ENCODE measurements around the gene GRM3. TPM values are rescaled to one million over a fixed set of nuclear protein-coding genes. Genes with fewer than 3 reads are reported as not detected.

Gene GRM3
- total RNA-seq, 1 donor = not detected

GRCh38 chr7:86792260-86792659, 148.6 kb downstream of the GRM3 start:
- H3K4me3 ChIP-seq (ENCODE audit: insufficient read depth, low read length) = no peak overlapping the region
- H3K9me3 ChIP-seq (ENCODE audit: low read depth, low read length) = no peaks in the 10 kb centered on the region
- H3K27me3 ChIP-seq (ENCODE audit: insufficient read depth, low read length) = no peaks in the 10 kb centered on the region
- TF ChIP-seq, protein P1, sequence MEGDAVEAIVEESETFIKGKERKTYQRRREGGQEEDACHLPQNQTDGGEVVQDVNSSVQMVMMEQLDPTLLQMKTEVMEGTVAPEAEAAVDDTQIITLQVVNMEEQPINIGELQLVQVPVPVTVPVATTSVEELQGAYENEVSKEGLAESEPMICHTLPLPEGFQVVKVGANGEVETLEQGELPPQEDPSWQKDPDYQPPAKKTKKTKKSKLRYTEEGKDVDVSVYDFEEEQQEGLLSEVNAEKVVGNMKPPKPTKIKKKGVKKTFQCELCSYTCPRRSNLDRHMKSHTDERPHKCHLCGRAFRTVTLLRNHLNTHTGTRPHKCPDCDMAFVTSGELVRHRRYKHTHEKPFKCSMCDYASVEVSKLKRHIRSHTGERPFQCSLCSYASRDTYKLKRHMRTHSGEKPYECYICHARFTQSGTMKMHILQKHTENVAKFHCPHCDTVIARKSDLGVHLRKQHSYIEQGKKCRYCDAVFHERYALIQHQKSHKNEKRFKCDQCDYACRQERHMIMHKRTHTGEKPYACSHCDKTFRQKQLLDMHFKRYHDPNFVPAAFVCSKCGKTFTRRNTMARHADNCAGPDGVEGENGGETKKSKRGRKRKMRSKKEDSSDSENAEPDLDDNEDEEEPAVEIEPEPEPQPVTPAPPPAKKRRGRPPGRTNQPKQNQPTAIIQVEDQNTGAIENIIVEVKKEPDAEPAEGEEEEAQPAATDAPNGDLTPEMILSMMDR (IDR thresholded peaks at IDR 0.05; ENCODE audit: extremely low read depth, low read depth, low read length) = no peak
- H2AFZ ChIP-seq (ENCODE audit: low read length) = no peak overlapping the region
- DNase-seq (ENCODE audit: insufficient read length, low spot score, missing footprints) = no peak
- H3K4me1 ChIP-seq (ENCODE audit: insufficient read depth, low read length) = no peaks in the 10 kb centered on the region
- no peaks in the 10 kb centered on the region for H3K36me3 ChIP-seq (ENCODE audit: insufficient read depth, low read length)
- no peak overlapping the region for H3K4me2 ChIP-seq (ENCODE audit: insufficient read depth, low read length)
- H3K27ac ChIP-seq (ENCODE audit: low read depth, low read length) = no peak overlapping the region
- H4K20me1 ChIP-seq (ENCODE audit: insufficient read depth, low read length) = no peaks in the 10 kb centered on the region
- H3K79me2 ChIP-seq (ENCODE audit: insufficient read depth, low read length) = no peaks in the 10 kb centered on the region

DNA sequence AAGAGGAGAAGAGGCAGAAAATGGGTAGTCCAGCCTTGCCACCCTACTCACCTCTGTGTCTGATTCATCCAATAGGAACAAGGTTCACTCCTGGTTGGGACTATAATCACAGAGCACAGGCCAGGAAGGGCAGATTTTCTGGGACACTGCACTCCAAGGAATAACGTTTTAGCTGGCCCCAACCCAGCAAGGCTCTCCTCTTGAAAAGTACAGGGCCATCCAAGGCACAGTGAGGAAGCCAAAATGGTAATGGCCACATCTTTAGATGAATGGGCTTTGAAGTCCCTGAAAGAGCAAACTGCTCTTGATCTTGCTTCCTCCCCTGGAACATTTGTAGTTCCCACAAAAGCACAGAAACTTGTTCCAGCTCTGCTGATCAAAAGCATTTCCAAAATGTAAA, 149.4 kb downstream of the GRM3 start:
- Histone ChIP-seq H3K36me3 (ENCODE audit: insufficient read depth, low read length) (no peaks in the 10 kb centered on the region), H3K4me1 (ENCODE audit: insufficient read depth, low read length) (no peaks in the 10 kb centered on the region), H3K27me3 (ENCODE audit: insufficient read depth, low read length) (no peaks in the 10 kb centered on the region), H3K27ac (ENCODE audit: low read depth, low read length) (no peak overlapping the region), H3K4me3 (ENCODE audit: insufficient read depth, low read length) (no peak overlapping the region), H4K20me1 (ENCODE audit: insufficient read depth, low read length) (no peaks in the 10 kb centered on the region), H3K79me2 (ENCODE audit: insufficient read depth, low read length) (no peaks in the 10 kb centered on the region), H3K4me2 (ENCODE audit: insufficient read depth, low read length) (no peak overlapping the region), H2AFZ (ENCODE audit: low read length) (no peak overlapping the region), H3K9me3 (ENCODE audit: low read depth, low read length) (no peaks in the 10 kb centered on the region)
- no peak for DNase-seq (ENCODE audit: insufficient read length, low spot score, missing footprints)
- TF ChIP-seq, protein P1 (IDR thresholded peaks at IDR 0.05; ENCODE audit: extremely low read depth, low read depth, low read length) = no peak

DNA sequence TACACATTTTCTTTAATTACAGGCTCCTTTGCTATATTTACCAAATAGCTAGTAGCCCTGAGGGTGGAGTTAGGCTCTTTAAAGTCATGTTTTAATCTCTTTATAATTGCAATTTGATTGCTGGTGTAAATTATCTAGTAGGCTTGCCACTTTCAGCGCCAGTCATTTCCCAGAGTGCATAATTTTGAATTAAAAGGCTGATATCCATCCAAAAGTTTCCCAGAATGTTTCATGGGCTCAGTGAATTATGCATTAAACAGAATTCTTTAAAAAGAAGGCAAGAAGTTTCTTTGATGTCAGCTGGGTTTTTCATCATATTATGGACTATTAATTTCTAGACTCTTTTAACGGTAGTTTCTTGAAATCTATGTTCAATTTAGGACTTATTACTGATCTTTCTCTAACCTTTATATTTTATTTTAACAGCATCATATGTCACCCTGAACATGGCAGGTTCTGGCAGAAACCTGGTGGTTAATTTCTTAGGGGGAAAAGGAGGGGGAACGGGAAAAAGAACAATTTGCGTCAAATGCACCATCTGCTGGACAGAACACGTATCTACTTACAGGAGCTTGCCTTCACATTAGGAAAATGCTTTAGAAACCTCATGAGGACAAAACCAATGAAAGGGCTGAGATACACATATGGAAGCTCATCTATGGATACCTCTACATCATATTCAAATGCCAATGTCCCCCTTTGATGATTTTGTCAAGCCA, 171.1 kb downstream of the GRM3 start:
- no peaks in the 10 kb centered on the region for H3K4me1 ChIP-seq (ENCODE audit: insufficient read depth, low read length)
- H4K20me1 ChIP-seq (ENCODE audit: insufficient read depth, low read length) = no peaks in the 10 kb centered on the region
- H3K9me3 ChIP-seq (ENCODE audit: low read depth, low read length) = no peaks in the 10 kb centered on the region
- TF ChIP-seq, protein P1 (IDR thresholded peaks at IDR 0.05; ENCODE audit: extremely low read depth, low read depth, low read length) = no peak
- no peaks in the 10 kb centered on the region for H3K36me3 ChIP-seq (ENCODE audit: insufficient read depth, low read length)
- H3K4me2 ChIP-seq (ENCODE audit: insufficient read depth, low read length) = no peak overlapping the region
- DNase-seq (ENCODE audit: insufficient read length, low spot score, missing footprints) = no peak
- H3K27ac ChIP-seq (ENCODE audit: low read depth, low read length) = no peak overlapping the region
- H3K79me2 ChIP-seq (ENCODE audit: insufficient read depth, low read length) = no peaks in the 10 kb centered on the region
- no peak overlapping the region for H3K4me3 ChIP-seq (ENCODE audit: insufficient read depth, low read length)
- no peak overlapping the region for H2AFZ ChIP-seq (ENCODE audit: low read length)
- H3K27me3 ChIP-seq (ENCODE audit: insufficient read depth, low read length) = no peaks in the 10 kb centered on the region

DNA sequence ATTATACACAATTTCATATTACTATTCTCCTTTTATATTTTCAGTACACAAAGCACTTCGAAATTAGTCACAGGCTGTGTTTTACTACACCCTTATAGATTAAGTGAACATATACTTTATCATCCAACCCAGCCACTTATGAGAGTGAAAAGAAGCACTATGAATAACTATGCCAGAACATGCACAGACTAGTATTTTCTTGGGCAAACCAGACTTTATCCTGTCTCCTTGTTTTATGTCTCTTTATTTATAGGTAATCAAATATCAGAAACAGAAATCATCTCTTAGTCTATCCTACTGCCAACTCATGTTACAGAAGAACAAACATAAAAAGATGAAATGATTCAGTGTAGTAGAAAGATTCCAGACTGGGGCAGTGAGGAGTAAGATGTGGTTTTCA, 171.8 kb downstream of the GRM3 start:
- no peak for DNase-seq (ENCODE audit: insufficient read length, low spot score, missing footprints)
- Histone ChIP-seq H2AFZ (ENCODE audit: low read length) (no peak overlapping the region), H3K36me3 (ENCODE audit: insufficient read depth, low read length) (no peaks in the 10 kb centered on the region), H3K4me2 (ENCODE audit: insufficient read depth, low read length) (no peak overlapping the region), H3K9me3 (ENCODE audit: low read depth, low read length) (no peaks in the 10 kb centered on the region), H3K79me2 (ENCODE audit: insufficient read depth, low read length) (no peaks in the 10 kb centered on the region), H3K4me1 (ENCODE audit: insufficient read depth, low read length) (no peaks in the 10 kb centered on the region), H4K20me1 (ENCODE audit: insufficient read depth, low read length) (no peaks in the 10 kb centered on the region), H3K27ac (ENCODE audit: low read depth, low read length) (no peak overlapping the region), H3K27me3 (ENCODE audit: insufficient read depth, low read length) (no peaks in the 10 kb centered on the region), H3K4me3 (ENCODE audit: insufficient read depth, low read length) (no peak overlapping the region)
- TF ChIP-seq, protein P1 (IDR thresholded peaks at IDR 0.05; ENCODE audit: extremely low read depth, low read depth, low read length) = no peak

Measured in osteoblast (primary cell).